Trophoblast cell (in vitro differentiated cells and primary cell): ENCODE data around the gene KRTAP5-2.
A peak's percentile ranks its signal among the peaks of the same experiment; 100 is the strongest.

Experiments used
- DNase-seq, 2 donors: peaks; one replicate each; pipeline ENCODE4 v3.0.0-alpha.2; 2016
- H2AFZ ChIP-seq: 2 replicates; pipeline ENCODE4 v1.6.1; 2013; ENCODE audit warnings: low read length, moderate library complexity, mild to moderate bottlenecking; ENCODE audit not compliant: insufficient read depth, poor library complexity
- H2AK5ac ChIP-seq: 2 replicates; pipeline ENCODE4 v1.6.1; 2013; ENCODE audit warnings: mild to moderate bottlenecking, low read length
- H2BK120ac ChIP-seq: 2 replicates; pipeline ENCODE4 v1.6.1; 2013; ENCODE audit warnings: low read length, mild to moderate bottlenecking, moderate library complexity; ENCODE audit not compliant: insufficient read depth, poor library complexity
- H2BK12ac ChIP-seq: 2 replicates; pipeline ENCODE4 v1.6.1; 2013; ENCODE audit warnings: mild to moderate bottlenecking, low read length, moderate library complexity
- H2BK5ac ChIP-seq: 2 replicates; pipeline ENCODE4 v1.6.1; 2013; ENCODE audit warnings: low read length, low read depth, moderate library complexity, mild to moderate bottlenecking; ENCODE audit not compliant: poor library complexity
- H3K14ac ChIP-seq: 2 replicates; pipeline ENCODE4 v1.6.1; 2013; ENCODE audit warnings: mild to moderate bottlenecking, low read length
- H3K18ac ChIP-seq: 2 replicates; pipeline ENCODE4 v1.6.1; 2013; ENCODE audit warnings: mild to moderate bottlenecking, low read length
- H3K23ac ChIP-seq: 2 replicates; pipeline ENCODE4 v1.6.1; 2013; ENCODE audit warnings: low read length
- H3K27ac ChIP-seq: 2 replicates; pipeline ENCODE4 v1.5.1; 2013; ENCODE audit warnings: low read depth, mild to moderate bottlenecking, inconsistent platforms, low read length, moderate library complexity
- H3K27me3 ChIP-seq: 2 replicates; pipeline ENCODE4 v1.6.1; 2013; ENCODE audit warnings: inconsistent platforms, mild to moderate bottlenecking, low read length, moderate library complexity; ENCODE audit not compliant: insufficient read depth
- H3K36me3 ChIP-seq, 2 experiments: 1 replicate in 1 of 2; 2 replicates in 1 of 2; pipeline ENCODE4 v1.6.1; 2013; ENCODE audit warnings: low read length in 2 of 2, mild to moderate bottlenecking in 2 of 2, moderate library complexity in 1 of 2; ENCODE audit not compliant: insufficient read depth in 2 of 2, control insufficient read depth in 1 of 2
- H3K4ac ChIP-seq: 2 replicates; pipeline ENCODE4 v1.6.1; 2013; ENCODE audit warnings: low read depth, mild to moderate bottlenecking, low read length, moderate library complexity
- H3K4me1 ChIP-seq, 2 experiments: 1 replicate in 1 of 2; 2 replicates in 1 of 2; pipeline ENCODE4 v1.6.1; 2013; ENCODE audit warnings: low read length in 2 of 2, mild to moderate bottlenecking in 2 of 2, moderate library complexity in 1 of 2; ENCODE audit not compliant: insufficient read depth in 2 of 2, control insufficient read depth in 1 of 2
- H3K4me2 ChIP-seq: 2 replicates; pipeline ENCODE4 v1.6.1; 2013; ENCODE audit warnings: inconsistent platforms, mild to moderate bottlenecking, low read length, moderate library complexity
- H3K4me3 ChIP-seq: 2 replicates; pipeline ENCODE4 v1.5.1; 2013; ENCODE audit warnings: mild to moderate bottlenecking, low read depth, low read length, inconsistent platforms
- H3K79me1 ChIP-seq: one replicate; pipeline ENCODE4 v1.6.1; 2013; ENCODE audit warnings: low read length
- H3K79me2 ChIP-seq: 2 replicates; pipeline ENCODE4 v1.6.1; 2013; ENCODE audit warnings: low read length, mild to moderate bottlenecking; ENCODE audit not compliant: control insufficient read depth, insufficient read depth, poor library complexity
- H3K9ac ChIP-seq: 2 replicates; pipeline ENCODE4 v1.6.1; 2013; ENCODE audit warnings: mild to moderate bottlenecking, low read length
- H3K9me3 ChIP-seq: 2 replicates; pipeline ENCODE4 v1.6.1; 2013; ENCODE audit warnings: low read depth, mild to moderate bottlenecking, control low read depth, inconsistent platforms, low read length; ENCODE audit not compliant: insufficient read depth
- H4K12ac ChIP-seq: 2 replicates; pipeline ENCODE4 v1.6.1; 2013; ENCODE audit warnings: low read depth, mild to moderate bottlenecking, low read length, moderate library complexity
- H4K8ac ChIP-seq: 2 replicates; pipeline ENCODE4 v1.6.1; 2013; ENCODE audit warnings: low read depth, mild to moderate bottlenecking, low read length, moderate library complexity
- H4K91ac ChIP-seq: one replicate; pipeline ENCODE4 v1.6.1; 2013; ENCODE audit warnings: low read depth, mild to moderate bottlenecking, low read length, moderate library complexity
- WGBS: extraction: QIAGEN DNeasy Blood & Tissue Kit; methylation state at CpG from one replicate; pipeline ENCODE4 v1.1.7; 2013; ENCODE audit warnings: missing lambda C conversion rate; ENCODE audit not compliant: insufficient read length, insufficient coverage; ENCODE audit errors: extremely low coverage; 5-methylcytosine and 5-hydroxymethylcytosine counted together

Gene KRTAP5-2

GRCh38 chr11:1624621-1625020 is 26.5 kb upstream of the KRTAP5-2 start:
- Histone ChIP-seq H3K79me2 (no peaks in the 10 kb centered on the region), H3K18ac (no peak overlapping the region), H3K4me2 (no peak overlapping the region), H4K8ac (no peak overlapping the region), H2AK5ac (no peak overlapping the region), H3K4me3 (no peak overlapping the region), H3K9me3 (no peaks in the 10 kb centered on the region), H3K9ac (no peak overlapping the region), H3K79me1 (no peaks in the 10 kb centered on the region), H3K4me1 (no peaks in the 10 kb centered on the region), H2BK12ac (no peak overlapping the region), H3K36me3 (no peaks in the 10 kb centered on the region), H4K91ac (no peak overlapping the region), H3K14ac (no peak overlapping the region), H3K23ac (no peak overlapping the region), H2BK120ac (no peak overlapping the region), H2BK5ac (no peak overlapping the region), H3K27me3 (no peaks in the 10 kb centered on the region), H4K12ac (no peak overlapping the region), H3K4ac (no peak overlapping the region), H3K27ac (no peak overlapping the region), H2AFZ (no peak overlapping the region)
- WGBS, result no CpG with 5 or more reads among the region's 16 CpGs
- no peak for DNase-seq

GRCh38 chr11:1623716-1624115 is 25.6 kb upstream of the KRTAP5-2 start:
- Histone ChIP-seq H3K4me1 (no peaks in the 10 kb centered on the region), H2BK12ac (no peak overlapping the region), H3K4me2 (no peak overlapping the region), H2BK5ac (no peak overlapping the region), H2AK5ac (no peak overlapping the region), H3K27me3 (no peaks in the 10 kb centered on the region), H2AFZ (no peak overlapping the region), H3K9ac (no peak overlapping the region), H4K8ac (no peak overlapping the region), H3K36me3 (no peaks in the 10 kb centered on the region), H4K12ac (no peak overlapping the region), H3K14ac (no peak overlapping the region), H3K18ac (no peak overlapping the region), H4K91ac (no peak overlapping the region), H3K79me1 (no peaks in the 10 kb centered on the region), H3K4ac (no peak overlapping the region), H3K79me2 (no peaks in the 10 kb centered on the region), H2BK120ac (no peak overlapping the region), H3K27ac (no peak overlapping the region), H3K23ac (no peak overlapping the region), H3K4me3 (no peak overlapping the region), H3K9me3 (peaks cover 2% of the 10 kb centered on the region)
- no peak for DNase-seq
- no CpG with 5 or more reads among the region's 9 CpGs for WGBS

- Histone ChIP-seq H3K4me3 (no peak within 1 kb of the TSS), H3K27me3 (no peaks in the 10 kb centered on the region), H3K79me1 (no peaks in the 10 kb centered on the region), H3K9me3 (peaks cover 10% of the 10 kb centered on the region), H3K36me3 (no peaks in the 10 kb centered on the region), H3K9ac (no peak within 1 kb of the TSS), H3K79me2 (no peaks in the 10 kb centered on the region), H3K18ac (no peak within 1 kb of the TSS), H3K27ac (no peak within 1 kb of the TSS), H3K23ac (peak within 1 kb of the TSS; percentile 80), H3K14ac (no peak within 1 kb of the TSS), H3K4ac (no peak within 1 kb of the TSS), H4K12ac (no peak within 1 kb of the TSS), H2BK12ac (no peak within 1 kb of the TSS), H3K4me1 (no peaks in the 10 kb centered on the region), H3K4me2 (no peak within 1 kb of the TSS), H2BK120ac (no peak within 1 kb of the TSS), H2AFZ (no peak within 1 kb of the TSS), H2BK5ac (no peak within 1 kb of the TSS), H2AK5ac (no peak within 1 kb of the TSS), H4K91ac (no peak within 1 kb of the TSS), H4K8ac (no peak within 1 kb of the TSS)
- DNase-seq, result no peak
- no CpG with 5 or more reads among the region's 1 CpG for WGBS
These were observed 24.0 kb upstream of the KRTAP5-2 start, which contains the start of gene KRTAP5-4 for GRCh38 chr11:1622086-1622485. TSS of gene KRTAP5-4 (minus strand) at chr11:1622138. CDS start at chr11:1622093, 45 bp downstream.

- no peak for DNase-seq
- no peak overlapping the region for H3K4me3 ChIP-seq
These were observed 21.4 kb upstream of the KRTAP5-2 start for GRCh38 chr11:1619449-1619848.

More at GRCh38 chr11:1619449-1619848, 21.4 kb upstream of the KRTAP5-2 start:
- Histone ChIP-seq H3K9me3 (peaks cover 10% of the 10 kb centered on the region), H3K4me2 (no peak overlapping the region), H2AFZ (no peak overlapping the region), H3K4ac (no peak overlapping the region), H3K36me3 (no peaks in the 10 kb centered on the region), H3K18ac (no peak overlapping the region), H4K8ac (no peak overlapping the region), H3K27me3 (no peaks in the 10 kb centered on the region), H2BK5ac (no peak overlapping the region), H3K4me1 (no peaks in the 10 kb centered on the region), H3K9ac (no peak overlapping the region), H3K79me2 (no peaks in the 10 kb centered on the region), H4K12ac (no peak overlapping the region), H4K91ac (no peak overlapping the region), H2BK12ac (no peak overlapping the region), H2AK5ac (no peak overlapping the region), H3K14ac (no peak overlapping the region), H3K23ac (no peak overlapping the region), H3K79me1 (no peaks in the 10 kb centered on the region), H2BK120ac (no peak overlapping the region), H3K27ac (no peak overlapping the region)
- WGBS, result no CpG with 5 or more reads among the region's 10 CpGs
